HG02852 (cell line): ENCODE measurements around the gene CFAP90.

Source experiments
- ATAC-seq: cut with Tn5 transposase; IDR thresholded peaks from one replicate; pipeline ENCODE4 v1.9.1; 2021; ENCODE audit warnings: mild to moderate bottlenecking, moderate library complexity; ENCODE audit not compliant: unreplicated experiment

Gene CFAP90, protein sequence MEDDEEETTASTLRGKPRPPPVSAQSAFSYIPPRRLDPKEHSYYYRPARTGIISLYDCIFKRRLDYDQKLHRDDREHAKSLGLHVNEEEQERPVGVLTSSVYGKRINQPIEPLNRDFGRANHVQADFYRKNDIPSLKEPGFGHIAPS

DNA sequence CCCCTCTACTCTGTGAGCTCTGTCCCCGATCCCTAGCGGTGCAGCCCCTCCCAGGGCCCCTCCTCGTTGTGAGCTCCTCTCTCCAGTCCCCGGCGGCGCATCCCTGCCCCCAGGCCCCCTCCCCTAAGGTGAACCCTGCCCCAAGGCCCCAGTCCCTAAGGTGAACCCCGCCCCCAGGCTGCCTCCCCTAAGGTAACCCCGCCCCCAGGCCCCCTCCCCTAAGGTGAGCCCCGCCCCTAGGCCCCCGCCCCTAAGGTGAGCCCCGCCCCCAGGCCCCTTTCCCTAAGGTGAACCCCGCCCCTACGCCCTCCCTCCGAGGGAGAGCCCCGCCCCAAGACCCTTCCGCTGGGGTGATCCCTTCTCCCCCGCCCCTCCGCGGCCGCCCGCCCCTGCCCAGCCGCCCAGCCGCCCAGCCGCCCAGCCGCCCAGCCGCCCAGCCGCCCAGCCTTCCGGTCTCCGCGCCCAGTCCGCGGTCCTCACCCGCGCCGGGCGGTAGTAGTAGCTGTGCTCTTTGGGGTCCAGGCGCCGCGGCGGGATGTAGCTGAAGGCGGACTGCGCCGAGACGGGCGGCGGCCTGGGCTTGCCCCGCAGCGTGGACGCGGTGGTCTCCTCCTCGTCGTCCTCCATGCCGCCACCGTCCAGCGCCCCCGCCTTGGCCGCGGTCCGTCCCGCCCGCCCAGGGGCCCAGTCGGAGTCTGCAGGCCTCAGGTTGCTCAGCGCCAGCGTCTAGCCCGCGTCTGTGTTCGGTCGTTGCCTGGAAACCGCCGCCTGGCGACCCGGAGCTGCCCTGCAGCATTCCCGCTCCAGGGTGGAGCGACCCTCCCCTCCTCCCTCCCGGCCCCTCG lies at the start of gene CFAP90:
Gene CFAP90 (minus strand): TSS at position 739 of the 845 bp plus-strand sequence. CDS start 112 bp downstream, at position 627.
- ATAC-seq = no peak

DNA sequence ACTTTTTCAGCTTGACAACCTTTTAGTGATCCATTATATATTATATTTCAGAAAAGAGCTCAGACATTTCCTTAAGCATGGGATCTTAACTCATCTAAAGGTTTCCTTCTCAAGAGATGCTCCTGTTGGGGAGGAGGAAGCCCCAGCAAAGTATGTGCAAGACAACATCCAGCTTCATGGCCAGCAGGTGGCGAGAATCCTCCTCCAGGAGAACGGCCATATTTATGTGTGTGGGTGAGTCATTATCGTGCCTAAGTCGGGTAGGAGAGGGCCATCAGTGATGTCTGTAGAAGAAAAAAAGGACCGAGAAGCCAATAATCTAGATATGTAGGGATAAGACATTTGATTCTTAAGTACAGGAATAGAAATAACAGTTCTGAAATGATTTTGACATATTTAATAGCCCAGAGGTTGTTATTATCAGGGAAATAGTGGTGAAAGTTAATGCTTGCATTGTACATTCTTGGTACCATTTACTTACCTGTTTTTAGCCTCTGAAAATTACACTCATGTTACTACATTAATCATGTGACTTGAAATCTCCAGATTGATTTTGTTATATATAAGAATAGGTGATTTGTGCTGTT lies 46.2 kb upstream of the CFAP90 start:
- ATAC-seq = peak; percentile 40

DNA sequence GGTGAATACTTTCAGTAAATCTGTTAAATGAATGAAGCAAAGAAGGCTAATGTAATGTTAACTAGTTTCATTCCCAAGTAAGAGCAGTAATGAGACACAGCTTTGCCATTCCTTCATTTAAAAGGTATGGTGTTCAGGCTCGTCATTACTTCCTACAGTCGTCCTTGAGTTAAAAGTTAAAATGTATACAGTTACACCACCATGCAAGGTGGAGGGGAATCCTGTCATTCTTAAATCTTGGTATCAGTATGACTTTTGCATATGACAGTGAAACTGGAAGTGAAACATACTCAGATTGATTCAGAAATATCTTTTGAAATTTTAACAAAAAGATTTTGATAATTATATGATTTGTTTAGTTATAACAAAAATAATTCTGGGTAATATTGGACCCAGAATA lies 43.9 kb upstream of the CFAP90 start:
- peak; percentile 99 for ATAC-seq

DNA sequence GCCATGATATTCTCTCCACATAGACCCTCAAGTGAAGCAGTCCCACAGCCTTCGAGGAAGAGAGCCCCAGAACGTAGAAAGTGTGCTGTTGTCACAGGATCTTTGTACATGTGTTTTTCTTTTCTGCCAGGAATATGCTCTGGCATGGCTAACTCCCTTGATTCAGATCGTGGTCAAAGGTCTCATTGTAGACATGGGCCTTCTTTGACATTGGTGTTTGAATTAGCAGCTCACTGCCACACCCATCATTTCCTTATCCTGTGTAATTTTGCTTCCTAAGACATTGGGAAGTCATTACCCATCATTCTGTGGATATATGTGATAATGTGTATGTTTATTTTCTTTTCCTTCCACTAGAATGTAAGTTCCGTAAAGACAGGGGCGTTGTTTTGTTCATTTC lies 43.5 kb upstream of the CFAP90 start:
- ATAC-seq = no peak

DNA sequence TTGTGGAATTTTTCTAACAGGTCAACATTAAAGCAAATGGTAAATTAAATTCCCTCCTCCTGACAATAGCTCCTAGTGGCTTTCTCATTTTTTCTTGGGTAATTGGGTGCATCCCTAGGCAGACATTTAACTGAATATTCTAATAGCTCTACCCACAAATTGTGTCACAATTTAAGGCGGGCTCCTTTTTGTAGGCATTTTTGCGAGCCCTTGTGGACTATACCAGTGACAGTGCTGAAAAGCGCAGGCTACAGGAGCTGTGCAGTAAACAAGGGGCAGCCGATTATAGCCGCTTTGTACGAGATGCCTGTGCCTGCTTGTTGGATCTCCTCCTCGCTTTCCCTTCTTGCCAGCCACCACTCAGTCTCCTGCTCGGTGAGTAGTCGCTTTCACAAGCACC lies 38.0 kb upstream of the CFAP90 start:
- no peak for ATAC-seq

DNA sequence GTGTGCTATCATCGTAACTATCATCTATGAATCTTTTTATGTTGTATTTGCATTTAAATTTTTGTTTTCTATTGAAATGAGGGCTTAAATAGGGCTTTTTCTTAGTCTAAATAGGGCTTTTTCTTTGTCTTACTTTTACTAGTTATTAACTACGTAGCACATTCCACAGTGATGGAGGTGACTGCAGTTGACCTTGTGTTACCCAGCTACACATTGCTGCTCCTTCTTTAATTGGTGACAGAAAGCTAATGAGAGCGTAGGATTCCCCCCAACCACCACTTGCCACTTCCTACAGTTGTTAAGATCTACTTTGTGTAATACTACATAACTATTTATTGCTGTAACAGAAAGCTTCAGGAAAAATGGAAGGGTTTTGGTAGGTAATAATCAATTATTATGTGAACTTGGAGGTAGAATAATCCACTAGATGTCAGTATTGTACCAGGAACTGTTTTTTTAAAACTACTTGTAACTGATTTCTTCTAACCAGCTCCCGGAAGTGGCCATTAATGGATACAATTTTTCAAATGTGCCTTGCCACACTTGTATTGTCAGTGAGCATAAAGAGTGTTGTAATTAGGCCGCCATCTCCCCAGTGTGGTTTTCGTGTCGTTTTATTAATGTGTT lies 36.0 kb upstream of the CFAP90 start:
- peak; percentile 60 for ATAC-seq

DNA sequence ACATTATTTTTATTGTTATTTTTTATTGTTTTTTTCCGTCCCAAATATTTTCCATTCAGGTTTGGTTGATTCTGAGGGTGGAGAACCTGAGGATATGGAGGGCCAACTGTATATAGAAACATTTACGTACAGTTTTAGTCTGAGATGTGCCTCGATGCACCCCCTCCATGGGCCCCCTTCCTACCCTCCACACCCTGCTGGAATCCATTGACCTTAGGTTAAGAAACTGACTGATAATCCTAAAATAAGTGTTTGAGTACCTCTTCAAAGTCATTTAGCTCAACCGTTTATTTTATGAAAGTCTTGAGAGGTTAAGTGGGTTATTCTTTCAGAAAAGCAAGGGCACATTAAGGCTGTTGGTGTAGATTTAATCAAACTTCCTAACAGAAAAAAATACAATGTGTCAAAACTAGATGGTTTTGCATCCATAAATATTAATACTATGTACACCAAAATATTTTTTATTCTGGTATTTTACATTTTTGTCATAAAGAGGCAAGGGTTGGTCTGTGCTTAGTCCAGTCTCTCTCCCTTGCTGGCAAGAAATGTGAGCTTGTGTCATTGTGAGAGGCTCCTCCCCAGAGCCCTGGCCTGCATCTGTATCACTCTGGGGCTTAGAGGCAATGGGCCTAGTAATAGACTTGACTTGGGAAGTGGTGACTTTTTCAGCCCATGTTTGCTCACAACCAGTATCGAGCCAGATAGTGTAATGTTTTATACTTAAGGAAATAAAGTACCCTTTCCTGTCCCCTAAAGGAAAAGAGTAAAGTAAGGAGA lies 33.7 kb upstream of the CFAP90 start:
- ATAC-seq = no peak

DNA sequence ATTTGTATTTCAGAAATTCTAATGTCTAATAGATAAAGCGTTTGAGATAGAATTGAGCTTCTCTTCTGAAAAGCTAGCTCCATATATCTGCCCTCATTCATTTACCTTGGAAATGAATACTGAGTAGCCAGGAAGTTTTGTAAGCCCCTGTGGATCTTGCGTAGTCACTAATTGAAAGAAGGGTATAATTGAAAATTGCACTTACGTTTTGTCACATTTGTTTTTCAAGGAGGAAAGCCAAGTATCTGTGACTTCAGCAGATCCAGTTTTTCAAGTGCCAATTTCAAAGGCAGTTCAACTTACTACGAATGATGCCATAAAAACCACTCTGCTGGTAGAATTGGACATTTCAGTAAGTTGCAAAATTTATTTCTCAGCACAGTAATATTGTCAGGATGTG lies 32.0 kb upstream of the CFAP90 start:
- no peak for ATAC-seq

DNA sequence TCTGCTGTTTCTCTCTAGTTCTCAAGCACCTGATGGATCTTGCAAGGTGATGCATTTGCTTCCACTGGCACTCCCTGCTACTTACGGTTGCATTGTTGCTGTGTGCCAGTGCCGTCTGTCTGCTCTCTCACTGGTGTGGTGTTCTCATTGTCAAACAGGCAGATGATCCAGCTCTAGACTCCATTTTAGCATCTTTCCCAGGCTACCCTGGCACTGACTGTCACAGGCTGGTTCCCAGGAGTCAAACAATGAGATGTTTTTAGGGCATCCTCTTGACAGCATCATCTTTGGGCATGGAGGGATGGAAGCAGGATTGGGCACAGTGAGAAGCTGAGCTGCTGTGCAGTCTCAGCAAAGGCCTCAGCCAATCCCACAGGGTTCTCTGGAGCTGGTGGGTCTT lies 30.9 kb upstream of the CFAP90 start:
- no peak for ATAC-seq

DNA sequence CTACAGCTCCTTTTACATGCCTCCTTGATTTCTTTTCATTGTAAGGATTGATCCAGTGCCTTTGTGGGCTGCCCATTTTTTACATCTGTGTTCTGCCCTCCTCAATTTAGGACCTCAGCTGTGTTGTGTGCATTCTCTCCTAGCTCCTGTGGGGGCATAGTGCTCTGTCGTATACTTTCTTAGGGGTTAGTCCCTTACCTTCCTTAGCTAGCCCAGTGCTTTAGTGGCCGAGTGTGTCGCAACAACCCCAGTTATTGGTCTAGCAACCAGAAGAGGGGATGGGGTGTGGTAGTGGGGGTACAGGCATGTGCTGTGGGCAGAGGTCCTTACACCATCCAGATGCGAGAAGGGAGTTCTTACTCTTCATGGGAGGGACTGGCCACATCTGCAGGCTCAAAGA lies 30.2 kb upstream of the CFAP90 start:
- ATAC-seq = no peak

DNA sequence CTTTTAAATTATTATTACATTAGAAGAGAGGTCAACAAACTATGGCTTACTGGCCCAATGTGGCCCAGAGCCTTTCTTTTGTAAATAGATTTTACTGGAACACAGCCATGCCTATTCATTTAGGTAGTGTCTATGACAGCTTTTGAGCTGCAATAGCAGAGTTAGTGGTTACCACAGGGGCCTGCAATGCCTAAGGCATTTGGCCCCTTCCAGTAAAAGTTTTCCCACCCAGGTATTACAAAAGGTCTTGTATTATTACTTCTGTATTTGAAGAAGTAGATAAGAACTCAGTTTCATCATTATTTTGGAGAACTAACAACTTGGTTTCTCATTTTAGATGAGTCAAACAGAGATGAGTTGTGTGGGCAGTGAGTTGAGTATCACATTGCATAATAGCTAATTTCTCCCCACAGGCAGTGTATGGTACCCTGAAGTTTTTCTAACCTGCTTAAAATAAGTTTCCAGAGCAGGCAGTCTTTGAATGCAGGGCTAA lies 27.5 kb upstream of the CFAP90 start:
- ATAC-seq = peak; percentile 96

DNA sequence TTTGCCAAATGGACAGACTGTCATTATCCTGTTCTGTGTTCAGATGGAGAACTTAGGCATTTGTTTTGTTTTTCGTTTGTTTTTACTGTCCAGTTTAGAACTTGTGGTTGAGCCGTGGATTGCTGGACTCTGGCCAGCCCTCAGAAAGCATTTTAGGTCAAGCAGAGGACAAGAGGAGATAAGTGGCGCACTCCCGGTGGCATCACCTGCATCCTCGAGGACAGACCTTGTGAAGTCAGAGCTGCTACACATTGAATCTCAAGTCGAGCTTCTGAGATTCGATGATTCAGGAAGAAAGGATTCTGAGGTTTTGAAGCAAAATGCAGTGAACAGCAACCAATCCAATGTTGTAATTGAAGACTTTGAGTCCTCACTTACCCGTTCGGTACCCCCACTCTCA lies 26.9 kb upstream of the CFAP90 start:
- no peak for ATAC-seq

DNA sequence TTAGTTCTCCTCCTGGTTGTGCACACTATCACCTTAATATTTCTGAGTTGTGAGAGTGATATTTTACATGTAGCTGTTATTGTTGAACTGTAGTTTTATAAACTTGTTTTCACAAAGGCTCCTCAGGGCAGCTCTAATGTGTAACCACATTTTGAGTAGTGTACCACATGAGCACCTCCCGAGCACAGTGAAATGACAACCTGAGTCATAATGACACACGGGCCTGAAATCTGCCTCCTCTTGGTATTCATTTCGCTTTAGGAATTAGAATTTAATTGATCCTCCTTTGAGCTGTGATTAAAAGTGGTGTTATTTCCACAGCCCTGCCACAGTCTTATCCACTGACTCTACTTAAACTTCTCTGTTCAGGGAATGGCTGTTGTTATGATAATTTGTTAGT lies 25.9 kb upstream of the CFAP90 start:
- peak; percentile 46 for ATAC-seq

DNA sequence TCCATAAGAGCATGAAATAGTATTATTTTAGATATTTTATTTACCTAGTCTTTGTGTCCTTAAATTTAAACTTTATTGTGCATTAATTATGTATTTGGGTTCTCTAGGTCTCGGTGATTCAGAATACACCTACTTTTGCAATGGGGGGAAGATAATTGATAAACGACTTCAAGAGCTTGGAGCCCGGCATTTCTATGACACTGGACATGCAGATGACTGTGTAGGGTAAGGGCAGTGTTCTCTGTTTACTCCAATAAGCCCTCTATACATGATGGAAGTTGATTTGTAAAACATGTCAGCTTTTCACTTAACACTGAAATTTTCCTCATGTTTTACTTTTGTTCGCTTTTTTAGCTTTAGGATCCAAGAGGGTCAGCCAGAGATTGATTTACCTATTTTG lies 24.2 kb upstream of the CFAP90 start:
- ATAC-seq = no peak

DNA sequence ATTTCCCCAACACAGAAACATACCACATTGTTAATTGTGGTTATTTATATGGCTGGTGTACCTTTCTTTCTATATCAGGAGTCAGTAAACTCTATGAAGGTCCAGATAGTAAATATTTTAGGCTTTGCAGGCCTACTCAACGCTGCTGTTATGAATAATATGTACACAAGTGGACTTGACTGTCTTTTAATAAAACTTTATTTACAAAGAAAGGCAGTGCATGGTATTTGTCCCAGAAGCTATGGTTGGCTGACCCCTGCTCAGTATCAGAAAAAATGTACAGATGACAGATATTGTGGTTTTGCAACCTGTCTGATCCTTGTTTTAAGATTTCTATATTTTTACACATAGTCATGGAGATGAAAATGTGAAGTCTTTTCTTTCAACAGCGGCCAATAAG lies 23.7 kb upstream of the CFAP90 start:
- ATAC-seq = no peak

DNA sequence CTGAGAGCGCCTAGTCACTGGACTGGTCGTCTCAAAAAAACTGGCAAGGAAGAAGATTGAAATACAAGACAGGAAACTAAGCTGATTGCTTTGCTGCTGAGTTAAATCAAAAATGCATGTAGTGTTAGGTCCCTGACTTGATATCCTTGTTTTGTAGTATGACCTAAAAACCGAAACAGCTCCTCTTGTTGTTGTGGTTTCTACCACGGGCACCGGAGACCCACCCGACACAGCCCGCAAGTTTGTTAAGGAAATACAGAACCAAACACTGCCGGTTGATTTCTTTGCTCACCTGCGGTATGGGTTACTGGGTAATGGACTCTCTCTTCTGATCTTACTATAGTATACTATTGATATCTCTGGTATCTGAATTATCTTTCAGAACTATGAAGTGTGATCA lies 22.3 kb upstream of the CFAP90 start:
- ATAC-seq = no peak

DNA sequence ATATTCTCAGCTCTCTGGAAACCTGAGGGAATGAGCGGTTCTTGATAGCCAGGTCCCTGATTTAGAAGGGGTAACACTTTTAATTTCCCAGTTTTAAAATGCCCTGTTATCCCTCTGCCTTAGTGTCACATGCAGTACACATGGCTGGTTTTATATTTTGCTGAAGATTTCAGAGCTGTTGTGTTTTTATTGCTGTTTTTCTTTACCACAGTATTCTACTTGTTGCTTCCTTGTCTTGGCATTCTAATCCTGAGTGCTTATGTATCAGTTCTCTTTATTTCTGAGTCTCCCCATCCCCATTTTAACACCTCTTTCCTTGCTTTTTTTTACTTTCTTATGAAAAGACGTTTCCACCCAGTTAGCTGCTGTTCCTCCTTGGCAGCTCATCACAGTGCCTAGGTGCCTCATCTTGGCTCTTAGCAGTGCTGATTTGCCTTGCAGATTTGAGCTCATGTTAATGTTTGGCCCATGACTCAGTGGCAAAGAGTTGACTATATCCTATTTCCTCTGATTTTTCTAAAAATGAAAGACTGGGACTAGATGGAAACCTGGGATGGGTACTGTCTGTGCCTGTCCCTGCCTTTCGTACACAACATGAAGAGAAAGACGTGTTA lies 21.7 kb upstream of the CFAP90 start:
- no peak for ATAC-seq

DNA sequence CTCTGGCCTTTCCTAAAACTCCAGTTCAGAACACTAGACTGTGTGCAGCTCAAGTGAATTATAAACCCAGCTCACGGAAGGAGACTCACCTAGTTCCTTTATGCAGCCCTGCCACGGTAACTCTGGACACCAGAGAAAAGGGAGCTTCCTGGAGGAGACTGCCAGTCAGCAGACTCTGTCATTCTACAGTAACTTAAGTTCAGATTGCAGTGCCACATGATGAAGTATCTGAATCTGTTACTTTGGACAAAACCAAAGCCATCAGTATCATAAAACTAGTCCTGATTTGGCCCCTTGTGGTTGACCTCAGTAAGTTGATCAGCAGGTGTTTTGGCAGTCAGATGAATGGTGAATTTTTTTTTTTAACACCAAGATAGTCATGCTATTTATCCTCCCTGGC lies 20.7 kb upstream of the CFAP90 start:
- peak; percentile 16 for ATAC-seq

DNA sequence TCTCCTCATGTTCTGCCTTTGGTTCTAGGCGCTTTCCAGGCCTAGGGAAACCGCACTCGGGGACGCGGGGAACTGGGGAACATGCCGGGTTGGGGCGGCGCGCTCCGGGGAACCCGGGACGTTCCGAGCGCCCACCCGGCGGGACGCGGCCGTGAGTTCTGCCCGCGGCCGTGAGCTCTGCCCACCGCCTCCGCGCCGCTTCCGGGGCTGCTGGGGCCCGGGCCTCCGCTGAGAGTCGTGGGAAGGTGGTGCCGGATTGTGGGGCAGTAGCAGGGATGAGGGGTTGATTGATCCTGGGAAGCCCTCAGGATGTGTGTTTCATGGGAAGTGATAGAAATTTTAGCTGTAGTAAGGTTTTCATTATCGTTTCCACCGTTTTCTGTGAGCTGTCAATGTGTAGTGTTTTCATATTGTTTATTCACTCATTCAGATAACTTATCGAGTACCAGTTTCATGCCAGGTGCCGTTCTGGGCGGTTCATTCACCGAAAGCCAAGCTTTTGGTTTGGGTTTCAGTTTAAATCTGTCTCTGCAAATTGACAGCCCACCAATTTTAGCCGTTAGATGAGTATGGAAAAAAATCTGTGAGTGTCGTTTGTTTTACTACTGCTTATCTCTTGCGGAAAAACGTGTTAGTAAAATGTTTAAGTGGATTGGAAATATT lies 18.7 kb upstream of the CFAP90 start:
- ATAC-seq = peak; percentile 26
